ENCODE data around the gene ANP32A. TPM values are rescaled to one million over a fixed set of nuclear protein-coding genes. Genes with fewer than 3 reads are reported as not detected.

Gene ANP32A
- total RNA-seq, 2 donors from 2014 or later, result 52.6 to 70.8 TPM

DNA sequence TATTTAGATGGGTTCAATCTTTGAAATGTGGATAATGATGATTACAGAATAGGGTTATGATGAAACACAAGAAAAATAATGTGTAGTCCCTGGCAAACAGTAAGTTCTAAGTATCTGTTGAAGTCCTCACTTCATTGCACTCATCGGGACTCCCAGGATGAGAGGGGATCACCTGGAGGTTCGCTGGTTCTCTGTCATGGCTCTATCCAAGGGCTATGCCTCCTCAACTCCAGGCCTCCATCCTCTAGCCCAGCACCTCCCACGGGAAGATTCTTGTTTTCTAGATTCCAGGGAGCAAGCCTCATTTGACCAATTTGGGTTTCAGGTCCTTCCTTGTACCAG lies 45.5 kb downstream of the ANP32A start:
- Histone ChIP-seq H3K27ac (no peak overlapping the region), H3K4me1 (replicated peaks) (no peaks in the 10 kb centered on the region), H3K27me3 (replicated peaks; ENCODE audit: insufficient read depth) (no peaks in the 10 kb centered on the region), H3K9me3 (no peaks in the 10 kb centered on the region), H3K36me3 (peaks cover 1 to 2% of the 10 kb centered on the region in 2 donors), H3K4me3 (no peak overlapping the region)
- TF ChIP-seq POLR2AphosphoS5 (IDR thresholded peaks at IDR 0.05), result no peak
- no peak for TF ChIP-seq POLR2A (IDR thresholded peaks at IDR 0.05)
- TF ChIP-seq, protein P1, sequence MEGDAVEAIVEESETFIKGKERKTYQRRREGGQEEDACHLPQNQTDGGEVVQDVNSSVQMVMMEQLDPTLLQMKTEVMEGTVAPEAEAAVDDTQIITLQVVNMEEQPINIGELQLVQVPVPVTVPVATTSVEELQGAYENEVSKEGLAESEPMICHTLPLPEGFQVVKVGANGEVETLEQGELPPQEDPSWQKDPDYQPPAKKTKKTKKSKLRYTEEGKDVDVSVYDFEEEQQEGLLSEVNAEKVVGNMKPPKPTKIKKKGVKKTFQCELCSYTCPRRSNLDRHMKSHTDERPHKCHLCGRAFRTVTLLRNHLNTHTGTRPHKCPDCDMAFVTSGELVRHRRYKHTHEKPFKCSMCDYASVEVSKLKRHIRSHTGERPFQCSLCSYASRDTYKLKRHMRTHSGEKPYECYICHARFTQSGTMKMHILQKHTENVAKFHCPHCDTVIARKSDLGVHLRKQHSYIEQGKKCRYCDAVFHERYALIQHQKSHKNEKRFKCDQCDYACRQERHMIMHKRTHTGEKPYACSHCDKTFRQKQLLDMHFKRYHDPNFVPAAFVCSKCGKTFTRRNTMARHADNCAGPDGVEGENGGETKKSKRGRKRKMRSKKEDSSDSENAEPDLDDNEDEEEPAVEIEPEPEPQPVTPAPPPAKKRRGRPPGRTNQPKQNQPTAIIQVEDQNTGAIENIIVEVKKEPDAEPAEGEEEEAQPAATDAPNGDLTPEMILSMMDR (IDR thresholded peaks at IDR 0.05), result no peak
- 88% methylated on average over 3 of the region's 3 CpGs for WGBS
- intact Hi-C loops (cut with DNase I), result no loop called here
- DNase-seq (ENCODE audit: low spot score), result no peak

DNA sequence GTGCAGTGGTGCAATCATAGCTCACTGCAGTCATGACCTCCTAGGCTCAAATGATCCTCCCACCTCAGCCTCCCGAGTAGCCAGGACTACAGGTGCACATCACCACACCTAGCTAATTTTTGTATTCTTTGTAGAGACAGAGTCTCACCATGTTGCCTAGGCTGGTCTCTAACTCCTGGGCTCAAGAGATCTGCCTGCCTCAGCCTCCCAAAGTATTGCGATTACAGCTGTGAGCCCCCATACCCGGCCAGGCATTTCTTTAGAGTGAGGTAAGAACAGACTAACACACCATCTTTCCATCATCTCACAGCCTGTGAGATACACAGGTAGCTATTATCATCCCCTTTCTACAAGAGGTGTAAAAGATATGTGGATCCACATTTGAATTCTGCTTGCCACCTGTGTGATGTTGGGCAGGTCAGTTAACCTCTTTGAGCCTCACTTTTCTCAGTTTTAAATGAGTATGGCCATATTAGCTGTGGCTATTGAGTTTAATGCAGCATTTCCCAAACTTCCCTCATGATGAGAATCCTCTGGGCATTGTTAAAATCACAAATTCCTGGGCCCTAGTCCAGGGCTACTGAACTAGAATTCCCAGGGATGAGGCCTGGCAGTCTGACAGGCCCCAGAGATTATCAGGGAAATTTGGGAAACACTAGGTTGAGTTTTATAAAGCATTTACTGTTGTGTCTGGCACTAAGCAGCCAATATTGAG lies 46.0 kb downstream of the ANP32A start:
- no peak overlapping the region for H3K27ac ChIP-seq
- H3K27me3 ChIP-seq (replicated peaks; ENCODE audit: insufficient read depth), result no peaks in the 10 kb centered on the region
- no peaks in the 10 kb centered on the region for H3K9me3 ChIP-seq
- no peak for DNase-seq (ENCODE audit: low spot score)
- H3K4me3 ChIP-seq, result no peak overlapping the region
- H3K36me3 ChIP-seq, result no peaks in the 10 kb centered on the region
- TF ChIP-seq POLR2A (IDR thresholded peaks at IDR 0.05) (no peak), POLR2AphosphoS5 (IDR thresholded peaks at IDR 0.05) (no peak)
- TF ChIP-seq, protein P1 (IDR thresholded peaks at IDR 0.05), result no peak
- no peaks in the 10 kb centered on the region for H3K4me1 ChIP-seq (replicated peaks)
- WGBS, result 92% methylated on average over 3 of the region's 3 CpGs
- intact Hi-C loops (cut with DNase I), result no loop called here

DNA sequence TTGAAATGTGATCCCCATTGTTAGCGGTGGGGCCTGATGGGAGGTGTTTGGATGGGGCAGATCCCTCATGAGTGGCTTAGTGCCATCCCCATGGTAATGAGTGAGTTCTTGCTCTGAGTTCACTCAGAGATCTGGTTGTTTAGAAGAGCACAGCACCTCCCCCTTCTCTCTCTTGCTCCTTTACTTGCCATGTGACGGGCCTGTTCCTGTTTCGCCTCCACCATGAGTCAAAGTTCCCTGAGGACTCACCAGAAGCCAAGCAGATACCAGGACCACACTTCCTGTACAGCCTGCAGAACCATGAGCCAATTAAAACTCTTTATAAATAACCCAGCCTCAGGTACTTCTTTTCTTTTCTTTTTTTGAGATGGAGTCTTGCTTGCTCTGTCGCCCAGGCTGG lies 46.6 kb downstream of the ANP32A start:
- Histone ChIP-seq H3K27ac (no peak overlapping the region), H3K4me1 (replicated peaks) (no peaks in the 10 kb centered on the region), H3K36me3 (no peaks in the 10 kb centered on the region), H3K4me3 (no peak overlapping the region), H3K9me3 (no peaks in the 10 kb centered on the region), H3K27me3 (replicated peaks; ENCODE audit: insufficient read depth) (no peaks in the 10 kb centered on the region)
- TF ChIP-seq POLR2A (IDR thresholded peaks at IDR 0.05) (no peak), POLR2AphosphoS5 (IDR thresholded peaks at IDR 0.05) (no peak)
- TF ChIP-seq, protein P1 (IDR thresholded peaks at IDR 0.05), result no peak
- intact Hi-C loops (cut with DNase I), result no loop called here
- 98% methylated on average over 4 of the region's 4 CpGs for WGBS
- DNase-seq (ENCODE audit: low spot score), result no peak

GRCh38 chr15:68773036-68773435 lies 47.7 kb downstream of the ANP32A start:
- Histone ChIP-seq H3K27me3 (replicated peaks; ENCODE audit: insufficient read depth) (no peaks in the 10 kb centered on the region), H3K9me3 (no peaks in the 10 kb centered on the region), H3K4me3 (no peak overlapping the region), H3K36me3 (no peaks in the 10 kb centered on the region), H3K4me1 (replicated peaks) (no peaks in the 10 kb centered on the region), H3K27ac (no peak overlapping the region)
- DNase-seq (ENCODE audit: low spot score), result no peak
- intact Hi-C loops (cut with DNase I), result no loop called here
- TF ChIP-seq POLR2AphosphoS5 (IDR thresholded peaks at IDR 0.05), result no peak
- no peak for TF ChIP-seq POLR2A (IDR thresholded peaks at IDR 0.05)
- TF ChIP-seq, protein P1 (IDR thresholded peaks at IDR 0.05), result no peak
- WGBS, result 98% methylated on average over 2 of the region's 2 CpGs

GRCh38 chr15:68770216-68770615 lies 50.5 kb downstream of the ANP32A start:
- Histone ChIP-seq H3K27me3 (replicated peaks; ENCODE audit: insufficient read depth) (no peaks in the 10 kb centered on the region), H3K36me3 (no peaks in the 10 kb centered on the region), H3K27ac (no peak overlapping the region), H3K9me3 (no peaks in the 10 kb centered on the region), H3K4me1 (replicated peaks) (no peaks in the 10 kb centered on the region), H3K4me3 (no peak overlapping the region)
- no peak for TF ChIP-seq POLR2A (IDR thresholded peaks at IDR 0.05)
- no peak for TF ChIP-seq POLR2AphosphoS5 (IDR thresholded peaks at IDR 0.05)
- TF ChIP-seq, protein P1 (IDR thresholded peaks at IDR 0.05), result no peak
- intact Hi-C loops (cut with DNase I), result no loop called here
- no peak for DNase-seq (ENCODE audit: low spot score)
